Psoas muscle (tissue), 8 donors: ENCODE results near the gene PRAMEF7. TPM values are rescaled to one million over a fixed set of nuclear protein-coding genes. Genes with fewer than 3 reads are reported as not detected.
"Not testable (repeated sequence)": the region's sequence is repeated elsewhere in the genome, so short reads cannot be mapped to it uniquely, and the experiment has no call there.

Source experiments
- ATAC-seq, 4 donors: fragments of 200-7000 bp; cut with Tn5 transposase; one replicate each; pipeline ENCODE4 v1.9.1; 2020; ENCODE audit warnings: moderate library complexity in 3 of 4, mild to moderate bottlenecking in 2 of 4
- DNase-seq, 2 donors: peaks; one replicate each; pipeline ENCODE4 v3.0.0-alpha.2; 2020
- H3K27ac ChIP-seq: fragments of 200-600 bp; one replicate; pipeline ENCODE4 v1.8.0; 2022
- H3K27me3 ChIP-seq, 3 donors: fragments of 200-600 bp in 1 of 3; one replicate each; pipeline versions ENCODE4 v1.6.1 to v1.8.0; 2013 to 2022; ENCODE audit warnings: low read length in 2 of 3, mild to moderate bottlenecking in 2 of 3, moderate library complexity in 1 of 3; ENCODE audit not compliant: insufficient read depth in 3 of 3
- H3K36me3 ChIP-seq, 2 donors: fragments of 200-600 bp in 1 of 2; one replicate each; pipeline versions ENCODE4 v1.6.1 to v1.8.0; 2013 to 2022; ENCODE audit warnings: low read depth in 1 of 2, mild to moderate bottlenecking in 1 of 2, moderate library complexity in 1 of 2; ENCODE audit not compliant: insufficient read depth in 1 of 2
- H3K4me1 ChIP-seq: fragments of 200-600 bp; one replicate; pipeline ENCODE4 v1.8.0; 2022
- H3K4me3 ChIP-seq: fragments of 200-600 bp; one replicate; pipeline ENCODE4 v1.8.0; 2022; ENCODE audit warnings: mild to moderate bottlenecking
- H3K9me3 ChIP-seq: fragments of 200-600 bp; one replicate; pipeline ENCODE4 v1.8.0; 2022
- WGBS, 3 donors: extraction: QIAGEN DNeasy Blood & Tissue Kit; methylation state at CpG; one replicate each; pipeline versions ENCODE4 v1.1.6 to v1.1.7; 2013; 5-methylcytosine and 5-hydroxymethylcytosine counted together
- intact Hi-C, 2 donors: fragments of 100-400 bp; cut with DNase I; formaldehyde crosslinking; loops; one replicate each; pipeline versions ENCODE4 v1.11.0 to v1.14.2; 2022
- long read RNA-seq, 2 donors: library from polyadenylated mRNA; unstranded; transcript quantifications; one replicate each; pipeline ENCODE4 v2.0.0, GENCODE V29; 2021
- polyA plus RNA-seq, 3 donors: library from polyadenylated mRNA; stranded (reverse); fragments of 200-250 nt; gene quantifications; one replicate each; pipeline ENCODE4 v1.2.3, GENCODE V29; 2013
- total RNA-seq, 4 donors: library from RNA; stranded (reverse); fragmentation: NEBNext Ultra II Directional in 2 of 4; extraction: Animal tissue kit (Norgen Biotek cat#: 25700) in 2 of 4; gene quantifications; one replicate each; pipeline versions ENCODE4 v1.2.1 to v1.2.4, GENCODE V29; 2021 to 2023
- donor health status: healthy with polysubstance abuse.
- donor health status: DM: no; HTN: no; CAD: no; lungs with moderate emphysema.
- donor health status: Bipolar disorder and iron deficiency.
- donor health status: healthy.
- donor health status: DM: yes; HTN: yes; CAD: no.
- donor health status: DM: no; HTN: no; CAD: no.
- donor health status: DM: no; HTN: no; CAD: no.
- donor health status: DM: yes; HTN: yes; CAD: no.

PRAMEF7 gene
- not detected for total RNA-seq
- polyA plus RNA-seq: not detected
- long read RNA-seq, donor 1: 0 reads
- long read RNA-seq, donor 2: 0 reads

GRCh38 chr1:12916310-12916709 lies at the start of gene PRAMEF7:
TSS of gene PRAMEF7 (plus strand) at chr1:12916610. CDS start at chr1:12917693, 1,083 bp downstream.
- H3K4me3 ChIP-seq, DNase-seq, H3K27me3 ChIP-seq, H3K4me1 ChIP-seq, H3K27ac ChIP-seq, H3K36me3 ChIP-seq, ATAC-seq, H3K9me3 ChIP-seq, intact Hi-C loops: not testable (repeated sequence)
- no CpG with 5 or more reads among the region's 1 CpG for WGBS, 3 donors

GRCh38 chr1:12878453-12878852 lies 38.0 kb upstream of the PRAMEF7 start:
- 81 to 100% (median 86%) methylated on average over 2 to 3 of the region's 4 CpGs for WGBS, 3 donors
- intact Hi-C loops, H3K9me3 ChIP-seq, H3K27ac ChIP-seq, H3K36me3 ChIP-seq, H3K4me1 ChIP-seq, H3K27me3 ChIP-seq, ATAC-seq, DNase-seq, H3K4me3 ChIP-seq: not testable (repeated sequence)

- ATAC-seq, intact Hi-C loops: not testable (repeated sequence)
These were observed 30.3 kb upstream of the PRAMEF7 start, which contains the start of gene PRAMEF4 for GRCh38 chr1:12886101-12886500. TSS of gene PRAMEF4 (minus strand) at chr1:12886201. CDS start at chr1:12883394, 2,807 bp downstream.

GRCh38 chr1:12898170-12898569 lies 18.2 kb upstream of the PRAMEF7 start, which contains the start of gene PRAMEF10:
TSS of gene PRAMEF10 (minus strand) at chr1:12898270. CDS start at chr1:12895847, 2,423 bp downstream.
- DNase-seq, intact Hi-C loops, H3K9me3 ChIP-seq, ATAC-seq, H3K36me3 ChIP-seq, H3K27ac ChIP-seq, H3K4me3 ChIP-seq, H3K27me3 ChIP-seq, H3K4me1 ChIP-seq: not testable (repeated sequence)
- 50 to 89% methylated on average over 1 of the region's 1 CpG; no CpG with 5 or more reads in 1 of the 3 donors for WGBS, 3 donors

More at GRCh38 chr1:12886101-12886500, 30.3 kb upstream of the PRAMEF7 start, which contains the start of gene PRAMEF4:
- not testable (repeated sequence) for H3K4me1 ChIP-seq, H3K27ac ChIP-seq, DNase-seq, H3K27me3 ChIP-seq, H3K4me3 ChIP-seq, H3K9me3 ChIP-seq, H3K36me3 ChIP-seq
- WGBS, 3 donors: 49 to 76% (median 73%) methylated on average over 3 of the region's 3 CpGs

- H3K9me3 ChIP-seq, DNase-seq, intact Hi-C loops, ATAC-seq, H3K4me3 ChIP-seq, H3K27me3 ChIP-seq, H3K36me3 ChIP-seq, H3K4me1 ChIP-seq, H3K27ac ChIP-seq: not testable (repeated sequence)
These were observed 17.2 kb upstream of the PRAMEF7 start for GRCh38 chr1:12899186-12899585.

- H3K36me3 ChIP-seq, intact Hi-C loops, H3K27me3 ChIP-seq, H3K9me3 ChIP-seq, DNase-seq, ATAC-seq, H3K4me1 ChIP-seq, H3K4me3 ChIP-seq, H3K27ac ChIP-seq: not testable (repeated sequence)
- WGBS, 3 donors: 42 to 80% (median 70%) methylated on average over 2 to 4 of the region's 5 CpGs
These were observed 12.4 kb upstream of the PRAMEF7 start for GRCh38 chr1:12903793-12904572.

GRCh38 chr1:12921749-12922148 lies 5.3 kb downstream of the PRAMEF7 start:
- H3K27ac ChIP-seq, H3K4me1 ChIP-seq, H3K4me3 ChIP-seq, H3K9me3 ChIP-seq, H3K36me3 ChIP-seq, ATAC-seq, intact Hi-C loops, DNase-seq, H3K27me3 ChIP-seq: not testable (repeated sequence)
- 61 to 63% (median 63%) methylated on average over 2 of the region's 2 CpGs for WGBS, 3 donors

- WGBS, 3 donors: 10 to 37% (median 33%) methylated on average over 1 to 3 of the region's 5 CpGs
- H3K27me3 ChIP-seq, H3K4me3 ChIP-seq, H3K9me3 ChIP-seq, intact Hi-C loops, H3K27ac ChIP-seq, H3K4me1 ChIP-seq, DNase-seq, H3K36me3 ChIP-seq, ATAC-seq: not testable (repeated sequence)
These were observed 8.0 kb downstream of the PRAMEF7 start for GRCh38 chr1:12924368-12924767.

- intact Hi-C loops, H3K4me3 ChIP-seq, H3K4me1 ChIP-seq, DNase-seq, H3K9me3 ChIP-seq, H3K27ac ChIP-seq, H3K36me3 ChIP-seq, ATAC-seq, H3K27me3 ChIP-seq: not testable (repeated sequence)
- WGBS, 3 donors: 79 to 92% (median 88%) methylated on average over 2 of the region's 4 CpGs
These were observed 31.1 kb downstream of the PRAMEF7 start, which contains the start of gene PRAMEF6 for GRCh38 chr1:12947480-12947879. TSS of gene PRAMEF6 (minus strand) at chr1:12947580. CDS start at chr1:12942518, 5,062 bp downstream.
